ENCODE results near the gene D2HGDH.
"Not testable (repeated sequence)": the region's sequence is repeated elsewhere in the genome, so short reads cannot be mapped to it uniquely, and the experiment has no call there.

D2HGDH gene

GRCh38 chr2:241755166-241755565 is 20.7 kb downstream of the D2HGDH start:
- H3K27me3 ChIP-seq, result no peaks in the 10 kb centered on the region
- H3K36me3 ChIP-seq, result peaks cover 78% of the 10 kb centered on the region
- no peaks in the 10 kb centered on the region for H3K4me1 ChIP-seq (ENCODE audit: control insufficient read depth in 1 of 2, insufficient read depth in 1 of 2, low read depth in 1 of 2, low read length in 1 of 2)
- TF ChIP-seq CTCF (IDR thresholded peaks at IDR 0.05), result no peak
- no peaks in the 10 kb centered on the region for H3K9me3 ChIP-seq
- H3K27ac ChIP-seq, result no peak overlapping the region
- no peak overlapping the region for H3K4me3 ChIP-seq (ENCODE audit: low read depth in 1 of 2, low read length in 1 of 2)

GRCh38 chr2:241755777-241756176 is 21.3 kb downstream of the D2HGDH start:
- Histone ChIP-seq H3K9me3 (no peaks in the 10 kb centered on the region), H3K36me3 (peaks cover 77% of the 10 kb centered on the region), H3K4me1 (ENCODE audit: control insufficient read depth in 1 of 2, insufficient read depth in 1 of 2, low read depth in 1 of 2, low read length in 1 of 2) (no peaks in the 10 kb centered on the region), H3K27ac (no peak overlapping the region), H3K4me3 (ENCODE audit: low read depth in 1 of 2, low read length in 1 of 2) (no peak overlapping the region), H3K27me3 (no peaks in the 10 kb centered on the region)
- TF ChIP-seq CTCF (IDR thresholded peaks at IDR 0.05), result no peak

GRCh38 chr2:241759067-241759807 is 24.8 kb downstream of the D2HGDH start:
- Histone ChIP-seq H3K4me3 (ENCODE audit: low read depth in 1 of 2, low read length in 1 of 2) (no peak overlapping the region), H3K9me3 (no peaks in the 10 kb centered on the region), H3K27me3 (no peaks in the 10 kb centered on the region), H3K36me3 (peaks cover 45% of the 10 kb centered on the region), H3K4me1 (ENCODE audit: control insufficient read depth in 1 of 2, insufficient read depth in 1 of 2, low read depth in 1 of 2, low read length in 1 of 2) (peaks cover 15% of the 10 kb centered on the region in 2 experiments), H3K27ac (no peak overlapping the region)
- no peak for TF ChIP-seq CTCF (IDR thresholded peaks at IDR 0.05)

- H3K27me3 ChIP-seq; H3K4me3 ChIP-seq (ENCODE audit: low read depth in 1 of 2, low read length in 1 of 2); H3K9me3 ChIP-seq; H3K27ac ChIP-seq: not testable (repeated sequence)
- Histone ChIP-seq H3K36me3 (peaks cover 38% of the 10 kb centered on the region), H3K4me1 (ENCODE audit: control insufficient read depth in 1 of 2, insufficient read depth in 1 of 2, low read depth in 1 of 2, low read length in 1 of 2) (peaks cover 21 to 22% of the 10 kb centered on the region in 2 experiments)
Observed at GRCh38 chr2:241759893-241760292, 25.5 kb downstream of the D2HGDH start.

- Histone ChIP-seq H3K4me3 (ENCODE audit: low read depth in 1 of 2, low read length in 1 of 2) (no peak overlapping the region), H3K36me3 (peaks cover 34% of the 10 kb centered on the region), H3K27ac (no peak overlapping the region), H3K4me1 (ENCODE audit: control insufficient read depth in 1 of 2, insufficient read depth in 1 of 2, low read depth in 1 of 2, low read length in 1 of 2) (peaks cover 22 to 23% of the 10 kb centered on the region in 2 experiments), H3K9me3 (no peaks in the 10 kb centered on the region), H3K27me3 (no peaks in the 10 kb centered on the region)
- TF ChIP-seq CTCF (IDR thresholded peaks at IDR 0.05), result no peak
Observed at GRCh38 chr2:241760301-241760771, 25.9 kb downstream of the D2HGDH start.

GRCh38 chr2:241762321-241762932 is 28.0 kb downstream of the D2HGDH start:
- no peaks in the 10 kb centered on the region for H3K27me3 ChIP-seq
- H3K36me3 ChIP-seq, result peaks cover 13% of the 10 kb centered on the region
- no peak for TF ChIP-seq CTCF (IDR thresholded peaks at IDR 0.05)
- no peak overlapping the region for H3K4me3 ChIP-seq (ENCODE audit: low read depth in 1 of 2, low read length in 1 of 2)
- peaks cover 22 to 23% of the 10 kb centered on the region in 2 experiments for H3K4me1 ChIP-seq (ENCODE audit: control insufficient read depth in 1 of 2, insufficient read depth in 1 of 2, low read depth in 1 of 2, low read length in 1 of 2)
- no peaks in the 10 kb centered on the region for H3K9me3 ChIP-seq
- peak overlapping the region; percentile 57 for H3K27ac ChIP-seq

Data from neutrophil (primary cell).